ENCODE measurements around the gene SEMA4C.
A peak's percentile ranks its signal among the peaks of the same experiment; 100 is the strongest.
"Not testable (repeated sequence)": the region's sequence is repeated elsewhere in the genome, so short reads cannot be mapped to it uniquely, and the experiment has no call there.

The SEMA4C gene

GRCh38 chr2:96868555-96869280 lies 1.2 kb downstream of the SEMA4C start:
- no peaks in the 10 kb centered on the region for H3K9me3 ChIP-seq (ENCODE audit: control insufficient read depth in 1 of 2, low read length in 2 of 2)
- peaks cover 18 to 54% of the 10 kb centered on the region in 2 donors for H3K4me1 ChIP-seq (ENCODE audit: control insufficient read depth in 1 of 2, insufficient read depth in 2 of 2, low read length in 2 of 2)
- H3K27me3 ChIP-seq (ENCODE audit: low read depth, low read length) = no peaks in the 10 kb centered on the region
- H3K36me3 ChIP-seq (ENCODE audit: control insufficient read depth in 1 of 2, insufficient read depth in 2 of 2, low read length in 2 of 2) = peaks cover 18 to 30% of the 10 kb centered on the region in 2 donors
- H3K4me3 ChIP-seq (ENCODE audit: low read depth in 1 of 2, low read length in 2 of 2) = peak overlapping the region; percentile 69 to 85
- H3K27ac ChIP-seq (ENCODE audit: low read length) = peak overlapping the region; percentile 60

DNA sequence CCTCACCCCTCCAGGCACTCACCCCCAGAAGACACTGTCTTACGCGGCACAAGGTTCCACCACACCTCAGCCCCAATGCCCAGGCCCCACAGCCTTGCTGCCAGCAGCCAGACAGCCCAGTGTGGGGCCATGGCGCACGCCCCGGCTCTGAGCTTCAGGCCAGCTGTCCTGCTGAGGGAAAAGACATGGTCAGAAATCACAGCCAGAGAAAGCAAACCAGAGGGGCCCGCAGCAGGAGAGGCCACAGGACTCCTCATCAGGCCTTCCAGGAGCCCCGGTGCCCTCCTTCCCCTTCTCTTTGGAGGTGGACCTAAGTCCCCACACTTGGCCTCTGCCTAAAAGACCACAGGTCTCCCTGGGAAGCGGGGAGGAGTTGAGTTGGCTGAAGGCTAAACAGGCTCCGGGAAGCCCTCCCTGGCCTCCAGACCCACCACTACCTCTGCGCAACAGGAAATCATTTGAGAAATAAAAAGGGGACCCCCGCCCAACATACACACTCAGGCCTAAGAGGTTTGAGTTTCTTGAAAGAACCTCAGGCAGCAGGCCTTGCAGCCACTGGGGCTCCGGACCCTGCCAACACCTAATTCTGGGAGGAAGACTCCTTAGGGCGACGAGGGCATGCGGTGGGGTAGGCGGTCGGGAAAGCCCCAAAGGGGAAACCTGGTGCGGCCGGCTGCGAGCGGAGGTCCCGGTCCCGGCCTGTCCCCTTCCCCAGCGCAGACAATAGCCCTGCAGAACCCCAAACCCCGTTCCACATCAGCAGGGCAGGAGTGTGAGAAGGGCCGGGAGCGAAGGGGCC lies 1.9 kb downstream of the SEMA4C start:
- Histone ChIP-seq H3K36me3 (ENCODE audit: control insufficient read depth in 1 of 2, insufficient read depth in 2 of 2, low read length in 2 of 2) (peaks cover 23 to 38% of the 10 kb centered on the region in 2 donors), H3K27ac (ENCODE audit: low read length) (peak overlapping the region; percentile 51), H3K9me3 (ENCODE audit: control insufficient read depth in 1 of 2, low read length in 2 of 2) (no peaks in the 10 kb centered on the region), H3K27me3 (ENCODE audit: low read depth, low read length) (no peaks in the 10 kb centered on the region), H3K4me1 (ENCODE audit: control insufficient read depth in 1 of 2, insufficient read depth in 2 of 2, low read length in 2 of 2) (peaks cover 18 to 47% of the 10 kb centered on the region in 2 donors), H3K4me3 (ENCODE audit: low read depth in 1 of 2, low read length in 2 of 2) (peak overlapping the region; percentile 69 to 85)

- peaks cover 18 to 44% of the 10 kb centered on the region in 2 donors for H3K4me1 ChIP-seq (ENCODE audit: control insufficient read depth in 1 of 2, insufficient read depth in 2 of 2, low read length in 2 of 2)
- no peaks in the 10 kb centered on the region for H3K27me3 ChIP-seq (ENCODE audit: low read depth, low read length)
- H3K9me3 ChIP-seq (ENCODE audit: control insufficient read depth in 1 of 2, low read length in 2 of 2) = no peaks in the 10 kb centered on the region
- peak overlapping the region; percentile 69 to 85 for H3K4me3 ChIP-seq (ENCODE audit: low read depth in 1 of 2, low read length in 2 of 2)
- peaks cover 24 to 41% of the 10 kb centered on the region in 2 donors for H3K36me3 ChIP-seq (ENCODE audit: control insufficient read depth in 1 of 2, insufficient read depth in 2 of 2, low read length in 2 of 2)
- H3K27ac ChIP-seq (ENCODE audit: low read length) = peak overlapping the region; percentile 51
Measured at GRCh38 chr2:96866986-96867755, 2.7 kb downstream of the SEMA4C start.

- H3K9me3 ChIP-seq (ENCODE audit: control insufficient read depth in 1 of 2, low read length in 2 of 2) = no peaks in the 10 kb centered on the region
- H3K27ac ChIP-seq (ENCODE audit: low read length) = peak overlapping the region; percentile 23
- H3K27me3 ChIP-seq (ENCODE audit: low read depth, low read length) = no peaks in the 10 kb centered on the region
- H3K4me1 ChIP-seq (ENCODE audit: control insufficient read depth in 1 of 2, insufficient read depth in 2 of 2, low read length in 2 of 2) = peaks cover 18 to 44% of the 10 kb centered on the region in 2 donors
- H3K4me3 ChIP-seq (ENCODE audit: low read depth in 1 of 2, low read length in 2 of 2) = peak overlapping the region; percentile 69 to 85
- peaks cover 30 to 47% of the 10 kb centered on the region in 2 donors for H3K36me3 ChIP-seq (ENCODE audit: control insufficient read depth in 1 of 2, insufficient read depth in 2 of 2, low read length in 2 of 2)
Measured at GRCh38 chr2:96866586-96866985, 3.3 kb downstream of the SEMA4C start.

DNA sequence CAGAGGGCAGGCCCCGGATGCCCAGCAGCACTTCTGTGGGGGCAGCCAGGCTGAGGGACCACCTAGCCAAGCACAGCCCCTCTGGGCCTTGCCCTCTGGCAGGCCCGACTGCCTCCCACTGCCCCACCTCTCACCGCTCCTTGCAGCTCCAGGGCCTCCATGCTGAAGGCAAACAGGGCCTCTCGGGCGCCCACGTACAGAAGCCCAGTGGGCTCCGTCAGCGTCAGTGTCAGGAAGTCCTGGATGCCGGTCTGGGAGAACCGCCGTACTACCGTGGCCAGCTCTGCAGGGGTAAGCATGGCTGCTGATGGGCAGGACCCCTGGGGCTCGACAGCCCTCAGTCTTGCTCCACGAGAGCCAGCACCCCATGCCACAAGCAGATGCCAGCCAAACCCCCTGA lies 3.7 kb downstream of the SEMA4C start:
- Histone ChIP-seq H3K27me3 (ENCODE audit: low read depth, low read length) (no peaks in the 10 kb centered on the region), H3K36me3 (ENCODE audit: control insufficient read depth in 1 of 2, insufficient read depth in 2 of 2, low read length in 2 of 2) (peaks cover 34 to 51% of the 10 kb centered on the region in 2 donors), H3K9me3 (ENCODE audit: control insufficient read depth in 1 of 2, low read length in 2 of 2) (no peaks in the 10 kb centered on the region), H3K27ac (ENCODE audit: low read length) (peak overlapping the region; percentile 23), H3K4me1 (ENCODE audit: control insufficient read depth in 1 of 2, insufficient read depth in 2 of 2, low read length in 2 of 2) (peaks cover 18 to 42% of the 10 kb centered on the region in 2 donors), H3K4me3 (ENCODE audit: low read depth in 1 of 2, low read length in 2 of 2) (peak overlapping the region in 1 of 2 donors; percentile 85)

- no peak overlapping the region for H3K27ac ChIP-seq (ENCODE audit: low read length)
- H3K4me3 ChIP-seq (ENCODE audit: low read depth in 1 of 2, low read length in 2 of 2) = peak overlapping the region in 1 of 2 donors; percentile 85
- peaks cover 35 to 56% of the 10 kb centered on the region in 2 donors for H3K36me3 ChIP-seq (ENCODE audit: control insufficient read depth in 1 of 2, insufficient read depth in 2 of 2, low read length in 2 of 2)
- H3K27me3 ChIP-seq (ENCODE audit: low read depth, low read length) = no peaks in the 10 kb centered on the region
- peaks cover 13 to 42% of the 10 kb centered on the region in 2 donors for H3K4me1 ChIP-seq (ENCODE audit: control insufficient read depth in 1 of 2, insufficient read depth in 2 of 2, low read length in 2 of 2)
- H3K9me3 ChIP-seq (ENCODE audit: control insufficient read depth in 1 of 2, low read length in 2 of 2) = no peaks in the 10 kb centered on the region
Measured at GRCh38 chr2:96865654-96866053, 4.2 kb downstream of the SEMA4C start.

DNA sequence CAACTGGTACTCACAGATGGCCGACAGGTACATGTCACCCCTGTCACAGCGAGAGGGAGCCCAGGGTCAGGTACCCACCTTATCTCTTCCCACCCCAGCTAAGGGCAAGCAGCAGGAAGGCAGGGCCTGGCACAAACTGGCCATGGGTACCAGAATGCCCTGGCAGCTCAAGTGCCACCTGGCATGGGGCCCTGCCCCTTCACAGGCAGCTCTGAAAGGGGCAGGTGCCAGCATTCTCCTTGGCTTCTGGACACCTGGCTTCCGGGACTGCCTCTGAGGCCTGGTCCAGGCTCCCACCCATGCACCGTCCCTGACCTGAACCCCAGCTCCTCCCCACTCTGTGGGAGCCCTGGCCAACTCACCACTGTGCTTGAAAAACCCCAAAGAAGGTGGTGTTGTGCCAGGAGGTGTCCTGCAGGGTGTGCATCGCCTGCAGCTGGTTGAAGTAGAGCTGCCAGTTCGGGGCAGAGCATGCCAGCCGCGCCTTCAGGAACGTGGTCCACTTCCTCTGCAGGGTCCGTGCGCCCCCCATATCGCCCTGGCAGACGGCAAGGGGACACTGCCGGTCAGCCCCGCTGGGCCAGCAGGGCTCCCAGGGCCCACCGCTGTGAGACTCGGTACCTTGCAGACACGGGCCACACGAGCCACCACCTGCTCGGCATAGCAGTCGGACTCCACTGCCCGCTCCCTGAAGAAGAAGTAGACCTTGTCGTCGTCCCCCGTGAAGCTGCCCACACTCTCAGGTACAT lies 5.4 kb downstream of the SEMA4C start:
- Histone ChIP-seq H3K9me3 (ENCODE audit: control insufficient read depth in 1 of 2, low read length in 2 of 2) (no peaks in the 10 kb centered on the region), H3K27ac (ENCODE audit: low read length) (no peak overlapping the region), H3K4me3 (ENCODE audit: low read depth in 1 of 2, low read length in 2 of 2) (no peak overlapping the region), H3K27me3 (ENCODE audit: low read depth, low read length) (no peaks in the 10 kb centered on the region), H3K4me1 (ENCODE audit: control insufficient read depth in 1 of 2, insufficient read depth in 2 of 2, low read length in 2 of 2) (peaks cover 13 to 49% of the 10 kb centered on the region in 2 donors), H3K36me3 (ENCODE audit: control insufficient read depth in 1 of 2, insufficient read depth in 2 of 2, low read length in 2 of 2) (peaks cover 35 to 58% of the 10 kb centered on the region in 2 donors)

- H3K9me3 ChIP-seq (ENCODE audit: control insufficient read depth in 1 of 2, low read length in 2 of 2) = no peaks in the 10 kb centered on the region
- H3K4me3 ChIP-seq (ENCODE audit: low read depth in 1 of 2, low read length in 2 of 2) = no peak overlapping the region
- H3K27ac ChIP-seq (ENCODE audit: low read length) = no peak overlapping the region
- peaks cover 35 to 58% of the 10 kb centered on the region in 2 donors for H3K36me3 ChIP-seq (ENCODE audit: control insufficient read depth in 1 of 2, insufficient read depth in 2 of 2, low read length in 2 of 2)
- H3K27me3 ChIP-seq (ENCODE audit: low read depth, low read length) = no peaks in the 10 kb centered on the region
- H3K4me1 ChIP-seq (ENCODE audit: control insufficient read depth in 1 of 2, insufficient read depth in 2 of 2, low read length in 2 of 2) = peaks cover 13 to 56% of the 10 kb centered on the region in 2 donors
Measured at GRCh38 chr2:96863575-96864342, 6.1 kb downstream of the SEMA4C start.

GRCh38 chr2:96863056-96863455 lies 6.8 kb downstream of the SEMA4C start:
- not testable (repeated sequence) for H3K27ac ChIP-seq (ENCODE audit: low read length); H3K27me3 ChIP-seq (ENCODE audit: low read depth, low read length); H3K9me3 ChIP-seq (ENCODE audit: control insufficient read depth in 1 of 2, low read length in 2 of 2); H3K4me3 ChIP-seq (ENCODE audit: low read depth in 1 of 2, low read length in 2 of 2)
- Histone ChIP-seq H3K4me1 (ENCODE audit: control insufficient read depth in 1 of 2, insufficient read depth in 2 of 2, low read length in 2 of 2) (peaks cover 13 to 53% of the 10 kb centered on the region in 2 donors), H3K36me3 (ENCODE audit: control insufficient read depth in 1 of 2, insufficient read depth in 2 of 2, low read length in 2 of 2) (peaks cover 35 to 58% of the 10 kb centered on the region in 2 donors)

GRCh38 chr2:96861074-96861473 lies 8.8 kb downstream of the SEMA4C start:
- no peak overlapping the region for H3K27ac ChIP-seq (ENCODE audit: low read length)
- no peaks in the 10 kb centered on the region for H3K9me3 ChIP-seq (ENCODE audit: control insufficient read depth in 1 of 2, low read length in 2 of 2)
- H3K4me1 ChIP-seq (ENCODE audit: control insufficient read depth in 1 of 2, insufficient read depth in 2 of 2, low read length in 2 of 2) = peaks cover 9 to 47% of the 10 kb centered on the region in 2 donors
- H3K4me3 ChIP-seq (ENCODE audit: low read depth in 1 of 2, low read length in 2 of 2) = no peak overlapping the region
- H3K27me3 ChIP-seq (ENCODE audit: low read depth, low read length) = no peaks in the 10 kb centered on the region
- peaks cover 35 to 51% of the 10 kb centered on the region in 2 donors for H3K36me3 ChIP-seq (ENCODE audit: control insufficient read depth in 1 of 2, insufficient read depth in 2 of 2, low read length in 2 of 2)

Measured in muscle layer of duodenum (tissue), 2 donors.